ENCODE measurements around the gene METAP1D.
"Not testable (repeated sequence)": the region's sequence is repeated elsewhere in the genome, so short reads cannot be mapped to it uniquely, and the experiment has no call there.

METAP1D gene

GRCh38 chr2:172105471-172106107 is 105.8 kb downstream of the METAP1D start:
- no peak for DNase-seq

- DNase-seq = peak; percentile 59
These were observed 106.6 kb downstream of the METAP1D start for GRCh38 chr2:172106108-172106961.

GRCh38 chr2:172107690-172108586 is 108.2 kb downstream of the METAP1D start:
- peak; percentile 18 for DNase-seq

GRCh38 chr2:172108587-172108930 is 108.8 kb downstream of the METAP1D start:
- DNase-seq = no peak

GRCh38 chr2:172109256-172109987 is 109.7 kb downstream of the METAP1D start:
- no peak for DNase-seq

GRCh38 chr2:172109988-172110811 is 110.4 kb downstream of the METAP1D start:
- DNase-seq = no peak

- no peak for DNase-seq
These were observed 113.9 kb downstream of the METAP1D start for GRCh38 chr2:172113617-172114016.

- DNase-seq = not testable (repeated sequence)
These were observed 114.4 kb downstream of the METAP1D start for GRCh38 chr2:172114176-172114575.

- DNase-seq = no peak
These were observed 114.8 kb downstream of the METAP1D start for GRCh38 chr2:172114579-172114978.

GRCh38 chr2:172116107-172116506 is 116.4 kb downstream of the METAP1D start:
- DNase-seq = no peak

GRCh38 chr2:172119089-172119488 is 119.3 kb downstream of the METAP1D start:
- no peak for DNase-seq

GRCh38 chr2:172120118-172120517 is 120.4 kb downstream of the METAP1D start:
- DNase-seq = no peak

GRCh38 chr2:172128484-172128883 is 128.7 kb downstream of the METAP1D start:
- no peak for DNase-seq

GRCh38 chr2:172129404-172129803 is 129.7 kb downstream of the METAP1D start:
- DNase-seq = no peak
